ENCODE data around the gene SH2D2A.

SH2D2A gene

DNA sequence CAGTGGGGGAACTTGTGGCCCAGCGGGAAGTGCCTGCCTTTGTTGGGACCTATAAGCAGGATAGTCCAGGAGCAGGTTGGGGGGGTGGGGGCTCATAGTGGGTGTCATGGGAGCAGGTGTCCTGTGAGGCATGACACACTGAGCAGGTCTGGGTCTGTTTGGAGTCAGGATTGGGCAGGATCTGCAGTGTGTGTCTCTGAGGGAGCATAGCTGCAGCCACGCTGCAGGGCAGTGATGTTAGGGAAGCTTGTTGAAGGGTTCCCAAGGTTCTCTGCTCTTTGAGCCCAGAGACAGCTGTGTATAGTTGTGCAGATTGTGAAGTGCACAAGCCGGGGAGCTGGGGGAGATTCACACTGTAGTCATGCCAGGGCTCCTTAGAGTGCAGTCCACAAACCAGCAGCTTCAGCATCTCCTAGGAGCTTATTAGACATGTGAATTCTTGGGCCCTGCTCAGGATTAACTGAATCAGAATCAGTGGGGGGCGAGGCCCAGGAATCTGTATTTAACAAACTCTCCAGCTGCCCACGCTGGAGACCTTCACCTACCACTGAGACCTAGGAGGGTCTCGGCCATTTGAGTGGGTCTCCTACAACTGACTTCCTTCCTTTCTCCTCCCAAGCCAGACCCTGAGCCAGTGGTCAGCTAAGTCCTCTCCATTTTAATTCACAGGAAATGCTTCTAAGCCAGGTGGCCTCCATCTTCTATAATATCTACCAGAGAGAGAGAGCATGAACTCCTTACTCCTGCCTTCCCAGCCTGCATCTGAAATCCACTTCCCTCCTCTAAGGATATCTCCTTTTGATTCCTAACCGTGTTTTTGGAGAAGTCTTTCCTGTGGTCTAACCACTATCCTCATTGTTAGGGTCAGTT is 31.2 kb upstream of the SH2D2A start:
- DNase-seq (ENCODE audit: low spot score) = no peak

DNA sequence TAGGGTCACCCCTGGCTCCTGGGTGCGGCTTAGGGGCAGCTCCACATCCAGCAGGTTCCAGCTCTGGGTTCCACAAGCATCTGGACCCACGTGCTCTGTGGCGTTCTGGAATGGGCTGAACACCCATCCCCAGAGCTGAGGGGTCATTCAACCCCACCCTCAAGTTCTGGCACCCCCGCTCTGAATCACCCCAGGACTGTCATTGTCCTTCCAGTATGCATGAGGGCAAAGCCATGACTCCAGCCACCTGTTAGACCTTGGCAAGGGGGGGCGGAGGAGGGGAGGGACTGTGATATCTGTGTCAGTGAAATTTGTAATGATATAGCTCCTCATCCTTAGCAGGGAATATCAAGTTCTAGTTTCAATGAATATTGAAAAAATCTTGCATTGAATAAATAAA is 30.0 kb upstream of the SH2D2A start:
- DNase-seq (ENCODE audit: low spot score) = no peak

DNA sequence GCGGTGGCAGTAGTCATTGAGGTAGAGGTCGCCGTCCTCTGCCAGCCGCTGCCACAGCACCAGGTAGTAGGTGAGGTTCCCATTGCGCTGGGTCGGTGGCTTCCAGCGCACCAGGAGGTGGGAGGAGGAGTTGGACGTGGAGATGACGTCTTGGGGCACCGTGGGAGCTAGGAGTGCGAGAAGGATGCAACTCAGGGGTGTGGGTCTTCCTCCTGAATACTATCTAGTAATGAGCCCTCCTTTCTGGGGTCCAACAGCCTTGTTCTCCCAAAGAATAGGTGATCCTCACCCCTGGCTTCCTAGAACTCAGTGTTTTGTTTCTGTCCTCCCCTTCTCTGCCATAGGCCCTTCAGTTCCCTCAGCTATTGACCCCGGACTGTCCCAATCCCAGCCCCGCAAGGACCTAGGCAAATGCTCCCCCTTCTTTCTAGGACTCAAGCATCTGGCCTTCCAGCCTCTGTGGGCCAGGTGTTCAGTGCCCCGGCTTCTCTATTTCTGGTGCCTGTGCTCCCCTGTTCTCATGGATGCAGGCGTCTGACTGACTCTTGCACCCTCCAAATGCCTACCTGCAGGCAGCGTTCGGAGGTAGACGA is 29.4 kb upstream of the SH2D2A start:
- DNase-seq (ENCODE audit: low spot score) = no peak

DNA sequence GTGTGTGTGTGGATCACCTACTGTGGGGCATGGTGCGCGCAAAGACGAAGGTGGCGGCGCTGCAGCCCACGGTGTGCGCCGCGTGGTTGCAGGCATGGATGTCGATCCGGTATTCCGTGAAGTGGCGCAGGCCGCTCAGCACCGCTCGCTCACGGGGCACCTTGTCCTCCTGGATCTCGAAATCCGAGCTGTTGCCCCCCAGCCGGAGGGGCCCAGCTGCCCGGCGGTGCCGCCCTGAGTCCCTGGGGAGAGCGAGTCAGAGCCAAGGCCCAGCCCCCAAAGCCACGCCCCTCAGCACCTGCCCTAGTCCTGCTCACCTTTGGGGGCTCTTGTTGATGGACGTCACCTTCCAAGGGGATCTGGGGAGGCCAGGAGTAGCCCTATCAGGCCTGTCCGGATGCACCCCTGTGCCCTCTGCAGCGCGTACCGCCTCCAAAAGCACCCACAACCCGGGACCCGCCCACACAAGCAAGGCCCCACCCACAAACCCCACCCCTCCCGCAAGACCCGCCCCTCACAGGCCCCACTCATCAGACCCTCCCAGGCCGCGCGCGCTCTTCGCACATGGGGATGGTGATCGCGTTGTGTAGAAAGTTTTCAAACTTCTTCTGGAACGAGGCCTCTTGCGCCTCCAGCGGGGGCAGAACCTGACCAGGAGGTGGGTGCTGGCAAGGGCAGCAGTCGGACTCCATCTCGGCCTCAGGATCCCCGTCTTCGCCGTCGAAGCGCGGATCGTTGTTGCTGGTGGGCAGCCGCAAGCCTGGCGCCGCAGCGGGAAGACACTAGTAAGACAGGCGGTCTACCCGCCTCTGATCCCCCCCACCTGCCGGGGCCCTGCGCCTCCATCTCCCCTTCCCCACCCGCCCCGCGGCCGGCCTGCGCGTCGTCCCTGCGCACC is 28.7 kb upstream of the SH2D2A start:
- DNase-seq (ENCODE audit: low spot score) = no peak

DNA sequence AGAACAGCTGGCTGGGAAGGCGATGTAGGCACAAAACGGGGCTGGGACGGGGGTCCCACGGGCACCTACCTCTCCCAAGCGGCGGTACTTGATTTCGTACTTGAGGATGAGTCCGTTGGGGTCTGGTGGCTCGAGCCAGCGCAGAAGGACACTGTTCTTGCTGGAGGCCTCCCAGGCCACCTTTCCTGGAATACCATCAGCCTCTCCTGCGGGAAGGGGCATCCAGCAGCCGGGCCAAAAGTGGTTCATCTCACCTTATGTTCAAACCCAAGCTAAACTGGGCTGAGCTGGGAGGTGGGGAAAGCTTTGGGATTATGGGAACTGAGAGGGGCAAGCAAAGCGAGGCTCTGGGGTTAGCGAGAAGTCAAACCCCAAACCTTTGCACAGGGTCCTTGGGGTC is 28.0 kb upstream of the SH2D2A start:
- DNase-seq (ENCODE audit: low spot score) = no peak

DNA sequence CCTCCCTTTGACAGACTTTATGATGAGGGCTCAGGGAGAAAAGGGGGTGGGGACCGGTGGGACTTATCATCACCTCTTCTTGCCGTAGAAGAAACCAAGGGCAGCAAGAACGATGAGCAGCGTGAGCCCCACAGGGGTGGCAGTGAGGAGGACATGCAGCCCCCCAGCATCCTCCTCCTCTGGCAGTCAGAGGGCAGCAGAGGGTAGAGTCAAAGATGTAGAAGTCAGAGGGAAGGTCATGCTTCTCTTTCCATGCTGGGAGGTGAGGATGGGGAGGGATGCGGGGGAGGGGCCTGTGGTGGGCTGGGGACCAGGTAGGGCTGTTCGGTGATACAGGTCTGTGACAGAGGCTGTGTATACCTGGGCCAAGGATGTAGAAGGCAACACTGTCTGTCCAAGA is 27.5 kb upstream of the SH2D2A start:
- no peak for DNase-seq (ENCODE audit: low spot score)

DNA sequence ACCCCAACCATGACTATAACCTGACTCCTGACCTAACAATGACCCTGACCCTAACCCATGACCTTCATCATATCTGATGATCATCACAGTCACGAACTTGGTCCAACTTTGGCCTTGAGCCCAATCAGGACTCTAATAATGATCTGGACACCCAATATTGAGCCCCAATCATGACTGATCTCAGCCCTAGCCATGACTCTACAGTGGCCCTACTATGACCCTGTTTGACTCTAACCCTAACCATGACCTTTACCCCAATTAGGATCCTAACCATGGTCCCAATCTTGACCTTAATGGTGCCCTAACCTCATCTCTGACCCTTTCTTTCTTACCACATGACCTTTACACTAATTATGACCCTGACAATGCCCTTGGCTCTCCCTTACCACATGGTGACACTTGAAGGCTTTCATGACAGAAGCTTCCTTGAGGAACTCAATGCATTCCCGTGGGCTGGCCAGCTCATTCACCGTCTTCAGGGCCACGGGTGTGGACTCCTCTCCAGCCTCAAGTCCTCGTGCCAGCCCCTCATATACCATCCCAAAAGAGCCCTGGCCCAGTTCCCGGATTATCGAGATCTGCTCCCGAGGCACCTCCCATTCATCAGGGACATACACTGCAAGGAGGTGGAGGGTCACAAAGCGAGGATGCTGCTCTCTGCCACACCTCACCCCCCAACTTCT is 26.1 kb upstream of the SH2D2A start:
- DNase-seq (ENCODE audit: low spot score) = no peak

DNA sequence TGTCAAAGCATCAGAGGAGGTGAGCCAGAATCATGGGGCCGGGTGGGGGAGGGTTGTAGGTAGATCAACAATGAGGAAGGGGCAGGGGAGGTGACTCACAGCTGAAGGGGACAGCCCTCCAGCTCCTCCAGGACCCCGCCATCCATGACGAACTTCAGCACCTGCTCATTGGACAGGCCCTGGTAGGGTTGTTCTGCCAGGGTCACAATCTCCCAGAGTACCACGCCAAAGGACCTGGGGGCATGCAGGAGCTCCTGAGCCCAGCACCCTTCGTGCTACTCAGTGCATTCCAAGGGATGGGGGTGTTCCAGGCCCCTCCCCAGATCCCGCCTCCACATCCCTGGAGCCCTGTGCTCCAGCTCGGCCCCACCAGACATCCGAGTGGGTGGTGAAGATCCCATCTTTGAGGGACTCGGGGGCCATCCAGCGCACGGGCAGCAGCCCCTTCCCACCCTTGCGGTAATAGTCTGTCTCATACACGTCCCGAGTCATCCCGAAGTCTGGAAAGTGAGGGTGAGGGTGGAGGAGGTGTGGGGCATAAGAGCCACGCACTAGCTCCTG is 24.7 kb upstream of the SH2D2A start:
- DNase-seq (ENCODE audit: low spot score) = no peak

DNA sequence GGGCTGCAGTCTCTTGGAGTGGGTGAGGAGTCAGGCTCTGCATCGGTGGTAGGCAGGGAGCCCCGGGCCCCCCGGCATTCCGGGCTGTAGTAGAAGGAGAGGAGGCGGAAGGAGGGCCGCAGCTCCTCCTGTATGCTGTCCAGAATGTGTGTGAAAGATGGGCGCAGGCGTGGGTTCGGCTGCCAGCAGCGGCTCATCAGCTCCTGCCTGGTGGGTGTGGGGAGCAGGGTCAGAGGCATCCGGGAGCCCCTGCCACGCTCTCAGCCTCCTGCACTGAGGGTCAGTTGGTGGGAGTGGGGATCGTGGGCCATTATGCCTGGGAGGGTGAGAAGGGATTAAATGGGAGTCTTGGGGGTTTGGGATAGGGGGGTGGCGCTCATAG is 24.2 kb upstream of the SH2D2A start:
- DNase-seq (ENCODE audit: low spot score) = no peak

DNA sequence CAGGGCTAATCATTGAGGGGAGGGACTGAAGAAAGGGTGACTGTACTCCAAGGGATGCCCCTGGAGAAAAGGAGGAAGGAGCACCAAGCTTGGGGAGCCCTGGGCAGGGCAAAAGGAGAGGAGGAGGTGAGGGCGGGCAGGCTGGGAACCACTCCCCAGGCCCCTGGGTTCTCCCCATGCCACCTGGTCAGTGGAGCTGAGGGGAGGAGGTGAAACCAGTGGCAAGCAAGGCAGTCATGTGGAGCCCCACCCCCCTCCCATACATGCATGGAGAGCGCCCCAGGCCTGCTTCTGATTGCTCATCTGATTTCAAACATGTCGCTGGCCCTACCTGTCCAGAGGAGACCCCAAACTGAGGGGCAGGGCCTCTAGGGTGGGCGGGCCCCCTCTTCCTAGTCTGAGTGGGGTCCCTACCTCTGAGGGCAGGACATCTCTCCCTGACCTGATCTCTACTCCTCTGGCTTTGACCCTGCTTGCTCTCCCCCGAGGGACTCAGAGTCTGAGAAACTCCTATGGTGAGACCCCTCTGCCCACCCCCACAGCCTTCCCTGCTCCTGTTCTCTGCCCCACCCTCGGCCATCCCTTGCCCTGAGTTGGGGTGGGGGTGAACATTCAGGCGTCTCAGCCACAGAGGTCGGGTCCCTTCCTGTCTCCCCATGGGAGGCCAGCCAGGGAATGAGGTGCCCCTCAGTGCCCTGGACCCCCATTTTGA is 23.7 kb upstream of the SH2D2A start:
- DNase-seq (ENCODE audit: low spot score) = no peak

DNA sequence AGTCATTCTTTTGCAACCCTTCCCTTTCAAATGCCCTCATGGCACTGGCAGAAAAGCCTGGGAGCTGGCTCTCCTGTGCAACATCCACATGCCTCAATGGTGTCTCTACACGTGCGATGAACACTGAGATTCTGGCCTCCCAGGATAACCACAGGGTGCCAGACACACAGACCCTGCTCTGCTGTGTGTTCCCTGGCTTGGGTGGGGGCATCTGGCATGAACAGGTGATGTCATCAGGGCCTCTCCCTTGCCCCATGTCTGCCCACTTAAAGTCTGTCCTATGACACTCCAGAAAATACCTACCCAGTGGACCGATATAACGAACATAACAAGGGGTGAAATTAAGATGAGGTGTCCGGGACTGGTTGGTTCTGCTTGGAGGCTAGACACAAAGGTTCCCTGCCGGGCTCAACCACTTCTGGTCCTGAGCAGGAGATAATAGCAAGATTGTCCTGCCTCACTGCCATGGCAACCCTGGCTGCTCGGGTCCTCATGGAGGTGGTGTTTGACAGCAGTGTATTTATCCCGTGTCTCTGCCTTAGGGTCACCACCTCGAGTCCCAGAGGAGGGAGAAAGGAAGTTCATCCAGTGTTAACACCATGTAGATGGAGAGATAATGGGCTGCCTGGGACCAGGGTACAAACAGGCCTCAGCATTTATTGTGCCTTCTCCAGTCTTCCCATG is 22.9 kb upstream of the SH2D2A start:
- DNase-seq (ENCODE audit: low spot score) = no peak

DNA sequence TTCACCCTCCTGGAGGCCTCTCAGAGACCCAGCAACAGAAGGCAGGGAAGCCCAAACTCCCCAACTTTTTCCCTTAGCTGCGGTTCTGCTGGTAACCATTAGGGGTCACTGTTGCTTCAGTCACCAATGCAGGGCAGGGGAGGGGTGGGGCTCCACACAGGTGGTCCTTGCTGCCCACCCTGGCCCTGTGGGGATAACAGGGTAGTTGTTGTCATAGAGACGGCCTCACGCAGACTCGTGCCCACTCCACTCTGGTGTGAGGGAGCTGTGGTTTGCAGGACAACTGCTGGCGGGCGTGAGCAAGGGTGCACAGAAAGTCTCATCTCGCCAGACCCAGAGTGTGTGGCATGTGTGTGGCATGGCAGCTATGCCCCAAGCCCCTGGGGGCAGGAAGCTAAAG is 22.3 kb upstream of the SH2D2A start:
- DNase-seq (ENCODE audit: low spot score) = no peak

DNA sequence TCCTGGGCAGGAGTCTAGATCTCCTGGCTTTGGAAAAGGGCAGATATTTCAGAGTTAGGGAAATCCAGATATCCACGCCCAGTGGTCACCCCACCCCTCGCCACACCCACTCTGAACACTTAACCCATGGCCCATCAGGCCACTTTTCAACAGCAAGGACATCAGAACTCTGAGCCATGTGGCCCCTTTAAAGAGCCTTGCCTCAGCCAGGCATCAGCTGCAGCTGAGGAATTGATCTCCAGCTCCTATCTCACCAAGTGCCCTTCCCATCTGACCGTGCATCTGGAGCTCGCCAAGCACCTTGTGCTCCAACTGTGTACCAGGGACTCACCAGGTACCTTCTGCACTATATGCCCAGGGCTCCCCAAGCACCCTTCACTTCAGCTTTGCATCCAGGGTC is 20.2 kb upstream of the SH2D2A start:
- DNase-seq (ENCODE audit: low spot score) = no peak

DNA sequence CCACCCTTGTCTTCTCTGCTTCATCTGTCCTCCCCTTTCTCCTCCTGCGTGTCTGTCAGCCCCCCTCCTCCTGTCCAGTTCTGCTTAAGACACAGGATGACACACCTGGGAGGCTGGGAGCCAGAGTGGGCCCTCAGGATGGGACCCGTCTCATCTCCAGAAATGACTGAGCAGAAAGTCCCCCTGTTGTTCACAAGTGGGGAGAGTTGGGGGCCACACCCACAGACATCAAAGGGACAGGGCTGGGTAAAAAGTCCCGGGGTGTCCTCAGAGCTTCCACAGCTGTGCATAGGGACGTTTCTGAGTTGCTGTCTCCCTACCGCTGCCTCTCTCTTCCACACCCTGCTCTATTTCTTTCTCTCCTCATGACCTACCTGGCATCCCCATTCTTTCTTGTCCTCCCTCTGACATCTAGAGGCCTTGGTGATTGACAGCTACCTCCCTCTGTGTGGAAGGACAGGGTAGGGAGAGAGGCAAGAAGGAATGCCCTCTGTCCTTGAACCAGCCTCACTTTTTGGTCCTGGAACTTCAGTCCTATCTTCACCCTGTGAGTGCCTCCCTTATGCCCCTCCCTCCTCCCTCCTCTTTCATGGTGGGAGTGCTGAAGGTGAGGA is 19.5 kb upstream of the SH2D2A start:
- DNase-seq (ENCODE audit: low spot score) = no peak

DNA sequence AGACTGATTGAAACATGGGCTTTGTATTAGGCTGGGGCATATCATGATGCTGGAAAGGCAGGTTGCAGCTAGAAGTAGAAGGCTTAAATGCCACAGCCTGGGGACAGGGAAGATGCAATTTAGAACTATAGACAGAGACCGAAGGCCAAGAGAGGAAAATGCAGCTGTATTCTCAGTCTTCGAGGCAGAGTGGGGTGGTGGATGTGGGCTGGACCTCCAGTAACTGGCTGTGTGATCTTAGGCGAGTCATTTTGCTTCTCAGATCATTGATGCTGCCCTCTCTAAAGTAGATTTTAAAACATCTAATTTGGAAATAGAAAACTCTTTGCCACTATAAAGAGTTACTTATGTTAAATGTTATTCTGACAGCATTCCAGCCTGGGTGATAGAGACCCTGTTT is 17.7 kb upstream of the SH2D2A start:
- DNase-seq (ENCODE audit: low spot score) = no peak

DNA sequence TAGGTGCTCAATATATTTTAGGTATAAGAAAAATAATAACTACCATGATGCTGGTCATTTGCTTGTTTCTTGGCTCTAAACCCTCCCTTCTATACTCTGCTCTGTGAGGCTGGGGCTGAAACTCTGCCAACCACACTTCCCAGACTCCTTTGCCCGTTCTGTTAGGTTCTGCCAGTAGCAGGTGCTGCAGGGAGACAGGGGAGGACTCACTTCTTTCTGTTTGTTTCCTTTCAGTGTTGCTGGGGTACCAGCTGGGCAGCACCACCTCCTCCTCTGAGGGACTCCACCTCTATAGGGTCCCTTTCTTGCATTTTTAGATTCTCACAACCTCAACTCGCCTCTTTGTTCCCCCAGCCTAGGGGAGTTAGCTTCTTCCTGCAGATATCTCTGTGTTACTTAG is 17.0 kb upstream of the SH2D2A start:
- no peak for DNase-seq (ENCODE audit: low spot score)

DNA sequence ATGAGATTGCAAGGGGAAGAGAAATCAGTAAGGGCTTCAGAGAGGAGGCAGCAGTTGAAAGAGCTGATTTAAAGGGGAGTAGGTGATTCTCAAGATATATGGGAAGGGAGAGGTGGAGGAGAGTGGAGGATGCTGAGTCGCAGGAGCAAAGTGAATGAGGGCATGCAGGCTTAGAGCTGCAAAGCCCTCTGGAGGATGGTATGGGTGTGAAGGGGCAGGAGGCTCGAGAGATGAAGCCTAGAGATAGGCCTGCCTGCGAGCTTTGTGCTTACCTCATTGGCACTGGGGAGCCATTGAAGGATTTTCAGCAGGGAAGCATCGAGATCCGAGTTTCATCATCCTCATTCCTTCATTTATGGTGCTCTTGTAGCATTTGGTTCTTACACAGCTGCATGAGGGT is 15.8 kb upstream of the SH2D2A start:
- no peak for DNase-seq (ENCODE audit: low spot score)

DNA sequence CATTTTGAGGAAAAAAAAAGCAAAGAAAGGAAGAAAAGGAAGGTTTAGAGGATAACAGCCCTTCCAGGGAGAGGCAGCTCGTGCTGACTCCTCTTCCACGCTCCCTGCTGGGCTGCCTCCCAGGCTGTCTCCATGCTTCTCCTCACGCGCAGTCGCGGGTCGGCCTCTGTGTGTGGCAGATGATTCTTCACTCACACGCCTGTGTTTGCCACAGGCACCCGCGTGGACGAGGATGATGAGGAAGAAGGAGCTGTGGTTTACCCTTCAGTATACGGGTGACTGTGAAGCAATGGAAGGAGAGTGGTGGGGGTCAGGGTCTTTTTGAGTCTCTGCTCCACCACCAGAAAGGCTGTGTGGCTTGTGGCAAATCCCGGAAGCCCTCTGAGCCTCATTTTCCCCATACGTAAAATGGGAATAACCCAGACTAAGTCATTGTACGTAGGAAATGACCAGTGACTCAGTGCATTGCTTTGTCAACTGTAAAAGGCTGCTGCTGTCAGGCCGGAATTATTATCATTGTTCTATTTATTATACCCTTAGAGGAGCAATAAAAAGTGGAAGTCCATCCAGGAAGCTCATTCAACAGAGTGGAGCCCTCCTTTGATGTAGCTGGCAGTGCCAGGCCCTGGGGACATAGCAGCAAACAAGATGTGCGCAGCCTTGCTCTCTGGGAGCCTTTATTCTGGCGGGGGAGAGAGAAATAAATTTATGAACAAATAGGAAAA is 11.9 kb upstream of the SH2D2A start:
- DNase-seq (ENCODE audit: low spot score) = no peak

DNA sequence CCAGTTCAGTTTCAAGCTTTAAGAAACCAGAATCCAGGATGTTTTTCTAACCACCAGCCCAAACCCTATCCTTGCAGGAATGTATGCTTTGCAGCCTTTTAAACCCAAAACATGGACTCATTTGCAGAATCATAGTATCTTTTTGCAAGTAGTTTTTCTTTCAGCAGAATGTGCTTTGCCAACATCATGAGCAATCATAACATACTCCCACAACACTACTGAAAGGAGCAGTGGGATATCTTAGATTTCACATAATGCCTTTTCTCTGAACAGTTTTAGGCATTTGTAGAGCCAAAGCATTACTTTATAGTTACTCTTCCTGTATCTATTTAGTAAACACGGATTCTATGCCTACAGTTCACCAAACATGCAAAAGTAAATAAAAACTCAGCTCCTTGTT is 10.0 kb upstream of the SH2D2A start:
- no peak for DNase-seq (ENCODE audit: low spot score)

Measured in putamen (tissue), 1 donor.